Measurements from ENCODE around the gene C7orf33.
A peak's percentile ranks its signal among the peaks of the same experiment; 100 is the strongest.
"Not testable (repeated sequence)": the region's sequence is repeated elsewhere in the genome, so short reads cannot be mapped to it uniquely, and the experiment has no call there.

The C7orf33 gene

GRCh38 chr7:148570510-148570909 lies 20.1 kb upstream of the C7orf33 start:
- no peak overlapping the region for H3K27ac ChIP-seq

GRCh38 chr7:148570973-148571372 lies 19.6 kb upstream of the C7orf33 start:
- not testable (repeated sequence) for H3K27ac ChIP-seq

More at GRCh38 chr7:148570510-148570909, 20.1 kb upstream of the C7orf33 start:
- no peak for TF ChIP-seq CTCF (conservative IDR thresholded peaks at IDR 0.05)

GRCh38 chr7:148571381-148571780 lies 19.2 kb upstream of the C7orf33 start:
- TF ChIP-seq CTCF (conservative IDR thresholded peaks at IDR 0.05), result no peak

GRCh38 chr7:148572067-148572522 lies 18.5 kb upstream of the C7orf33 start:
- no peak for TF ChIP-seq CTCF (conservative IDR thresholded peaks at IDR 0.05)
- no peak overlapping the region for H3K27ac ChIP-seq

More at GRCh38 chr7:148571381-148571780, 19.2 kb upstream of the C7orf33 start:
- no peak overlapping the region for H3K27ac ChIP-seq

- not testable (repeated sequence) for H3K27ac ChIP-seq
Measured at GRCh38 chr7:148573581-148573980, 17.0 kb upstream of the C7orf33 start.

GRCh38 chr7:148575640-148576411 lies 14.7 kb upstream of the C7orf33 start:
- no peak overlapping the region for H3K27ac ChIP-seq
- TF ChIP-seq CTCF (conservative IDR thresholded peaks at IDR 0.05), result peak; percentile 96

GRCh38 chr7:148579366-148579765 lies 11.2 kb upstream of the C7orf33 start:
- no peak overlapping the region for H3K27ac ChIP-seq
- no peak for TF ChIP-seq CTCF (conservative IDR thresholded peaks at IDR 0.05)

- H3K27ac ChIP-seq, result no peak overlapping the region
- TF ChIP-seq CTCF (conservative IDR thresholded peaks at IDR 0.05), result no peak
Measured at GRCh38 chr7:148580446-148580845, 10.1 kb upstream of the C7orf33 start.

All from VCaP (cell line).